HG02938 (cell line): ENCODE results near the gene MARK3.

ENCODE experiments used
- ATAC-seq: cut with Tn5 transposase; IDR thresholded peaks from one replicate; pipeline ENCODE4 v1.9.1; 2021; ENCODE audit warnings: mild to moderate bottlenecking, moderate library complexity; ENCODE audit not compliant: unreplicated experiment

Gene MARK3

DNA sequence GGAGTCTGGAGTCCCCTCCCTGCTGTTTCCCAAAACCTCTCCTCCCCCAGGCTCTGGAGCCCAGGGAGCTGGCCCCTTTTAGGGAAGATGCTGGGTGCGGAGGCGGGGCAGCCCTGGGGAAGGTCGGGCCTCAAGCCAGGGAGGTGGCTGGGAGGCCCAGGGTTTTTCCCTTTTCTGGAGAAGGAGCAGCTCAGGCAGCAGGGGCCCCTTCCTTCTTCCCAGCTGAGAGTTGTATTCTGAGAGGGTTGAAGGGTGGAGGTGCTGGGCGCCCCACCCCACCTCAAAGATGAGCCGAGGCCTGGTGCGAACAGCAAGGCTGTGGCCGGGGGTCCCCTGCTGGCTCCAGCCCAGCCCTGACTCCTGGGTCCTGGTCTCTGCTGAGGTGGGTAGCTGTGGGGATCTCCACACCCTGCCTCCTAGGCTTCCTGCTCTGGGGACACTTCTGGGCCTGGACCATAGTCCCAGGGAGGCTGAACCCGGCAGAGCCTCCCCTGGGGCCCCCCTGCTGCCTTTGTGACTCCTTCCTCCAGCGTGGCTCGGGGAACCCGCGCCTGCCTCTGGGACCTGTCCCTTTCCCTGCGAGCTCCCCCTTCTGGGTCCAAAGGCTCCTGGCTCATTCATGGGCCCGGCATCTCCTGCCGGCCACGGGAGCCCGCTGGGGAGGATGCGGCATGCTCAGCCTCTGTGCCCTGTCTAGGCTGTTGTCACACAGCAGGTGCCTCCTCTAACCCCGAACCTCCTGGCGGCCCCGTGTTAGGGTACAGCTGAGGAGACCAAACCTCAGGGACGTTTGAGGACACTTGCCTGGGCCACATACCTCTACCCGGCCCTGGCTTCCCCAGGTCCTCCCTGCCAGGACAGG lies 148.2 kb downstream of the MARK3 start:
- ATAC-seq: no peak

DNA sequence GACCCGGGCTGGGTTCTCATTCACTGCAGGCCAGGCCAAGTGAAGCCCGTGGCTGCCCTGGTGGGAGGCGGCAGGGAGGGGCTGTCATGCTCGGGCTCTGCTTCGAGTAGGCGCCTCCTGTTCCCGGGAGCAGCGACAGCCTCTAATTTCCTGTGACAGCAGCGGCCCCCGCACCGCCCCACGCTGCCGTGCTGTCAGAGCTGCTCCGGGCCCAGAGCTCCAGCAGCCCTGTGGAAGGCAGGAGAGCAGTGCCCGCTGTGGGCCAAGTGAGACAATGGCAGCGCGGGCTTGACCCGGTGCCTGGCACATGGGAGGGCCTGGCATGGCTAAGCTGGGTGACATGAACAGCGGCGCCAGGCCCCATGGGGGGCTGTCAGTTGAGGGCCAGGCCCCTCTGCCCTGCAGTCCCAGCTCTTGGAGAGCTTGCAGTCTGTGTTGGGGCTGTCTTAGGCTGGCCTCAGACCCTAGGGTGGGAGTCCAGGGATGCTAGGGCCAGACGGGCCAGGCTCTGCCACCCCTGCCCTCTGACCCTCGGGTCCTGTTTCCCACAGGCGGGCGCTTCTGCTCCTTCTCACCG lies 148.9 kb downstream of the MARK3 start:
- no peak for ATAC-seq

DNA sequence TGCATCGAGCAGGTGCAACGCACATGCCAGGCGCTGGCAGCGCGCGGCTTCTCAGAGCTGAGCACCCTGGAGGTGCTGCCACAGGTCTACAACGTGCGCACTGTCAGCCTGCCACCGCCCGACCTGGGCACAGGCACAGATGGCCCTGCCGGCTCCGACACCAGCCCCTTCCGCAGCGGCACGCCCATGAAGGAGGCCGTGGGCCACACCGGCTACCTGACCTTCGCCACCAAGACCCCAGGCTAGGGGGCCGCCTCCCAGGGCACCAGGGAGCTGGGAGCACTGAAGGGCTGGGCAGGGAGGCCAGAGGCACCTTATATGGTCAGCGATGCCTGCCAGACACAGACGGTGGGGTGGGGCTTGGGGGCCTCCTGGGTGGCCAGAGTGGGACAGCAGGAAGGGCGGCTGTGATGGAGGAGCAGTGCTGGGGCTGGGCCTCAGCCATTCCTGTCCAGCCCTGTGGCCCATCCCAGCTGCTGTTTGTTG lies 149.4 kb downstream of the MARK3 start:
- ATAC-seq: no peak

DNA sequence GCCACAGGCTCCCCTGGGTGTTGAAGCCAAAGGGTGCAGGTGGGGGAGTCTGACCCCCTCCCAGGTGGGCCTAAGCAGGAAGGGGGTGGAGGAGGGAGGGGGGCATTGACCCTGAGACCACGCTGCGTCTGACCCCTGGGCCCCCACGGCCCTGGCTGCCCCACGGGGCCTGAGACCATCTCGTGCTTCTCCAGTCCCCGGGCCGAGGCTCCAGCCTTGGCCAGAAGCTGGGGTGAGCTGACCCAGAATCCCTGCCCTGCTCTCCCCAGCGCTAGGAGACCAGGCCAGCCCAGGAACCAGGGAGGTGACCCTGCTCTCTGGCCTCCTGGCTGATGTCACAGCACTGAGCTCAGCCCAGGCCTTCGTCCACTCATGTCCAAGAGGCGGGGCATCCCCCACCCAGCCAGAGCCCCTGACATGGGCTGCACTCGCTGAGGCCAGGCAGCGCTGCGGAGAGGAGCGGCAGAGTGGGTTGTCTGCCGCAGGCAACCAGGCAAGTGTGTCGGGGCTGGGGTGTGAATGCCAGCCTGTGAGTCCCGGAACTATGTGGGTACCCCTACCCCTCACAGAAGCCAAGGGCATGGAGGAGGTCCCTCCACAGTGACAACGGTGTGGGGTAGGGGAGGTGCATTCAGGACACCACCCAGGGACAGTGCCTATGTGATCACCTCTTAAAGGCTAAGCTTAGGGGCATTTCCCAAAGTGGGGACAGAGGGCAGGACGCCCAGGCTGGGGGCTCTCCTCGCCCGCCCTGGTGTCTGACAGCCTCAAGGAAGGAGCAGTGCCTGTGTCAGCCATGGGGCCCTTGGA lies 150.1 kb downstream of the MARK3 start:
- ATAC-seq: no peak

DNA sequence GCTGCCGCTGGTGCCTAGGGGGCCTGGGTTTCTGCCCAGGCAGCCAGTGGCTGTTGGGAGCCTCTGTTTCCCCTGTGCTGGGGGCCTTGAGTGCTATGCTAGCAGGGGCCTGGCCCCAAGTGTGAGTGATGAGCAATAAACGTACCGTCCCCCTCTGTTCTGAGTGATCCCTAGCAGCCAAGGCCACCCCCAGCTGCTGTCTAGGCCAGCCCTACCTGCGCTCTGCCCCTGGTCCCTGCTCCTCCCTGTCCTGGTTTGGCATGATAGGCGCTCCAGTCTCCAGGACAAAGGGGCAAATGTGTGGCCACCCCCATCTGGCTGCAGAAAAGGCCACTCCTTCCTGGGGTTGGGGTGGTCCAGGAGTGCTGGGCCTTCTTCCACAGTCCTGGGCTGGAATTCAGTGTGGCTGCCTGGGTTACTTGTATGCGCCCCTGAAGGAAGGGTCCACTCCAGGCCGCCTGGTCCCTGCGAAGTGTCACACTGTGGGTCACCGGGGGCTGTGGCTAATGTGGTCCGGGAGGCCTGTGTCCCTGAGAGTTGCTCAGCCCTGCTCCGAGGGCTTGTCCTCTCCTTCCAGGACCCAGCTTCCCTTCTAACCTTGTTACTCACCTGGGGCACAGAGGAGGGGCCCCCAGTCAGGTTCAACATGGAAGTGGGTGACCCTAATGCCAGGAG lies 150.8 kb downstream of the MARK3 start:
- no peak for ATAC-seq

DNA sequence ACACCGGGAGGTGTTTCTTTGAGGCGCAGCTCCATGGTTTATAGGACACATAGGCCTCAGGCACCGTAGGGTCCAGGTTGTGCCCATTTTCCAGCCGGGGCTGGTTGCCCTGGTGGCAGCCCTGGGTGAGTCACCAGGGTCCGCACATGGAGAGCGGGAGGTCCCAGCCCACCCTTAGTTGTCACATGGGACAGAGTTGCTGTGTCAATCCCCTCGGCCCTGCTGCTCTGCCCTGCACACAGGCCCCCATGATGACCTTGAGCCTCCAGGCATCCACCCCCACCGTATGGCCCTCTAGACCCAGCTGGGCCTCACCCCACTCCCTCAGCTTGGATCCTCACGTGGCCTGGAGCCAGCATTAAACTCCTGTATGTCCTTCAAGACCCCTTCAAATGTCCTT lies 151.5 kb downstream of the MARK3 start:
- ATAC-seq: no peak

DNA sequence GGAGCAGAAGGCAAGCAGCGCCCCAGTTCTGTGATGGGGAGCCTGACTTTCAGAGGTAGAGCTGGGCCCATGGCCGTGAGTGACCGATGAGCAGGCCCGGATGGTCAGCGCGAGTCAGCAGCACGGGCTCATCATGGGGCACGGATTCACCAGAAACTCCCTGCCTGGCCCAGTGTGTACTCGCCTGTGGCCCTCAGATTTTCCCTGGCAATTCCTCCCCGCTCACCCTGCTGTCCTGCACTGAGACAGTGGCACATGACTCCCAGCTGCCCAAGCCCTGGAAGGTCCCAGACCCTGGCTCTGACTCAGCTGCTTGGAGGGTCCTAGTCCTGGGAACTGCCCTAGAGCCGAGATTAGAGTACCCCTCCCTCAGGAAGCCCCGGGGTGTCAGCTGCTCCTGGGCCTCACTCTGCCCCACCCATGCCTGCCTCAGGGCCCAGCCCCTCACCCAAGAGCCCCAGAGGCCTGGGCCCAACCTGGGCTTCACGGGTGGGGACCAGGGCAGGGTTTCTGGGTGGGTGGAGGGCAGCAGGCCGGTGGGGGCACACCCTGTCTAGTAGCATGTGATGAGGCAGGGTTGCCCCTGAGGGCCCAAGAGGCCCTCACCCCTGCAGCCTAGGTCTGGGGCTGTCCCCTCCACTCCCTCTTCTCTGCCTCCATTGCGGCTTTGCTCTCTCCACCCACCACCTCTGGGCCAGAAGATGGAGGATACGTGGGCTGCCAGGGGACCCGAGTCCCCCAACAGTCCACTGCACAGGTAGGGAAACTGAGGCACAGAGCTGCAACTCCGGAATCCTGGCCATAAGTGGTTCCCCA lies 152.2 kb downstream of the MARK3 start:
- no peak for ATAC-seq

DNA sequence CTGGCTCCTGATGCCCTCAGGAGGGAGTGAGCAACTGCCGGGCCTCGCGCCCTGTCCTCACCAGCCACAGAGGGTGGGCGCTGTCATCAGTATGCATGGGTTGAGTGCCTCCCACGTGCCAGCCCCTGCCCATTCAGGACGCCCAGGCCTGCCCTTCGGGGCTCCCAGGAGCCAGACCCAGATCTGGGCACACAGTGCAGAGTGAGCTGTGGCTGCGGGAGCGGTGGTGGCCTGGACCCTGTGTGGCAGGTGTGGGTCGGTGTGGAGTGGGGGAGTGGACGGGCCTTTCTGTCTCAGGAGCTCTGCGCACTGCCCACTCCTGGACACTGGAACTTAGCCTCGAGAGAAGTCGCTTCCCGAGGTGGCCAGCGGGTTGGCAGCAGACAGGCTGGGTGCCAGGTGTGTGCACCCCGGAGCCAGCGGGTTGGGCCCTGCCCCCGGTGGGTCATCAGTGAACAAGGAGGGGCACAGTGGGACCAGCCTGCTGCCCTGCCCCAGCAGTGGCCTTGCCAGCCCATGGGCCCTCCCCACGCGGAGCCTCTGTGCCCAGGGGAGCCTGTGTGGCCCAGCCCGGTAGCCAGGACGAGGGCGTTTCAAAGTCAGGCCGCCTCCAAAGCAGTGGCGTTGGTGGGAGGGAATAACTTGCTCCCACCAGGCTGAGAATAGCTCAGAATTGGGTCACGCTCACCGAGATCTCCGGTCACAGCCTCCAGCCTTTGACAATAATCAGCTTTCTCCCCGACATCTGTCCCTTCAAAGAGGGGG lies 153.3 kb downstream of the MARK3 start:
- ATAC-seq: no peak

DNA sequence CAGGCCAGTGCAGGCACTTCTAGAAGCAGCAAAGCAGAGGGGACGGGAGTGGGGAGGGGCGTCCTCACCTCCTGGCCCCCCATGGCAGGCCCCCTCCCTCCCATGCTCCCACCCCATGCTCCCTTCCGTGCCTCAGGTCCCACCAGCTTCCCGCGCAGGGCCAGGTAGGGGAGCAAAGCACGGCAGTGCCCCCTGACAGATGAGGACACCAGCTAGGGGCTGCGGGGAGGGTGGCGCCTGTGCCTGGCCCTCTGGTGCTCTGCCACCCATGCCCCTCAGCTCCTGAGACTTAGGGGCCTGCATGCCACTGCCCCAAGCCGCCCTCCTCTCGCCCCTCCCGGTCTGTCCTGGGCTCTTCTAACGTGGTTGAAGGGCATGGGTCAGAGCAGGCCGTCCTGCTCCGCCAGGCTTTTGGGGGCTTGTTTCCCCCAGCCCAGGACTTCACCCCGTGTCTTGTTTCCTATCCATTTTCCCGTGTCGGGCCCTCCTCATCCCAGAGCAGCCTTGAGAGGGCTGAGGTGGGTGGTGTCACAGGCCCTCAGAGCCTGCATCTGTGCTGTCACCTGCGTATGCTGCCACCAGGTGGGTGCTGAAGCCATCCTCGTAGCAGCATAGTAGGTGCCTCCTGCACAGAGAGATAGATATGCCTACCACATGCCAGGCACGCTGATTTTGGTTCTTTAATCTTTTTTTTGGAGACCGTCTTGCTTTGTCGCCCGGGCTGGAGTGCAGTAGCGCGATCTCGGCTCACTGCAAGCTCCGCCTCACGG lies 154.0 kb downstream of the MARK3 start:
- no peak for ATAC-seq

DNA sequence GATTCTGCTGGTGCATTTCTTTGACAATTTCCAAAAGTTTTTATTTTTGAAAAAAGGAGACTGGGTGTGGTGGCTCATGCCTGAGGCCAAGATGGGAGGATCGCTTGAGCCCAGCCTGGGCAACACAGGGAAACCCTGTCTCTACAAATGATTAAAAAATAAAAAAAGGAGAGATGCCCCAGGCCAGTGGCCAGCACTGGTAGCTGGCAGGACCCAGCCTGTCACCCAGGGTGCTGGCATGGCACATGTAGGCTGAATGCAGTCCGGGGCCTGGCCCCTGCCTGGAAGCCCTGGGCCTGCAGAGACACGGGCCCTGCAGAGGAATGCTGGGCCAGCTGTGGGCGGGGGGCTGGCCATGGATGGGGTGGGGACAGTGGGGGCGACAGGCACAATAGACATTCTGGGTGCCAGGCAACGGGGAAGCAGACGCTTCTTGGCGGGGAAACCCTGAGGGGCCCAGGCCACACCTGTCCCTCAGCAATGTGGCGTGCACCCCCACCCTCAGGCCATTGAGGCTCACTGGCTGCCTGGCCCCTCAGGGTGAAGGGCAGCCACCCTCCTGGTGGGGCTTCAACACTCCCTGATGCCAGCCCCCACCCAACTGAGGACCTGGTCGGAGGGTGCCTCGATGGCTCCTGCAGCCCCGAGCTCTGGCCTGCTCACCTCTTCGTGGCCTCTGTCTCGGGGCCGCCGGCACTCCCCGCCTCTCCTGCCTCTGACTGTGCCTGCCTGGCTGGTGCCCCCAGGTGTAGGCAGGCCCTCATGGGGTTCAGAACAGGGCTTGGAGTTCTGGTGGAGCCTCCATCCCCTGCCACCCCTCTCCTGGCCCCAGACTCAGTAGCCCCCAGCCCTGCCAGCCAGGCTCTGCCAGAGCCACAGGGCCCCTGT lies 155.8 kb downstream of the MARK3 start:
- no peak for ATAC-seq

DNA sequence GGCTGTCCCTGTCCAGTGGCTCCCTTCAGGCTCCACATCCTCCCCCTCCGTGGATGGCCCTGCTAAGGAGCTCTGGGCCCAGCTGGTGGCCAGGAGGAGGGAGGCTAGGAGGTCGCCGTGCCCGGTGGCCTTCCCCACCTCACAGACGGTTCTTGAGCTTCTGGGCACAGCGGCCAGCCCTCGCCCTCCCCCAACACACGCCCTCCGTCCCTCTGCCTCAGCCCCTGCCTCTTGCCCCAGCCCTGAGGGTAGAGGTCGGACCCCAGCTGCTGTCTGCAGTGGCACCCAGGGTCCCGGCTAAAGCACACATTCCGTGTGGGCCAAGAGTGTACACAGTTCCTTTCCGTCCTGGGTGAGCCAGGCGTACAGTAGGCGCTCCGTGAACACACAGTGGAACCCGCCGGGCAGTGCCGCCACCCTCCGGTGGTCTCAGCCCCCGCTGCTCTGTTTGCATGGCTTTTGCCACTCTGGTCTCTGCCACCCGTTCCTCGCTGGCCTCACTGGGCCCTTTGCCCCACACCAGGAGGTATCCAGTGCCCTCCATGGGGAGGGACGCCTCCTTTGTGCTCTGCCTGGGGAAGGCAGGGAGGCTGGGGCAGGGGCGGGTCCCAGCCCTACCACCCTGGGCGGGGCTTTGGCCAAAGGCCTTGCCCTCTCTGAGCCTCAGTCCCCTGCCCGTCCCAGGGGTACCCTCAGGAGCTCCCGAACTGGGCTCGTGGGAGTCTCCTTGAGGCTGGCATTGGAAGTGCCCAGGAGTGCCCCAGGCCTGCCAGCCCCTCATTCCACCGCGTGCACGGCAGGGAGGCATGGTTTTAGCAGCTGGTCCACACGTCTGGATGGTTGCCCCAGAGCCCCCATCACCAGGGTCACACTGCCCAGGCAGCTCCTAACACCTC lies 156.7 kb downstream of the MARK3 start:
- ATAC-seq: no peak

DNA sequence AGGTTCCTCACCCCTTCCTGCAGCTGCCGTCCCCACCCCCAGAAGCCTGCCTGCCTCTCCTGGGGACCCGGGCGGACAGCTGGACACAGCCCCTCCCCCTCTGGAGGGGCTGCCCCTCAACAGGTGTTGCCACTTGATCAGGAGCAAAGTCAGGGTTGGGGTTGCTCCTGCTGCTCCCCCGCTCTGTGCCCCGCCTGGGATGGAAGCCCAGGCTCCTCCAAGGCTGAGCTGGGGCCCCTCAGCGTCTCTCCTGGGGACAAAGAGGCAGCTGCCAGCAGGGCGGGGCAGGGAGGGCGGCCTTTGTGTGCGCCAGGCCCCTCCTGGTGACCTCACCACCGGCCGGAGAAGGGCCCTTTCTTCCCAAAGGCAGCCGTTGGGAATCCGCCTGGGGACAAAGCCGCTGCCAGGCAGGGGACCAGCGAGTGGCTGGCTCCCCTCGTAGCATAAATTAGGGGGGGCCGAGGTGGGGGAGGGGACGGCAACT lies 157.4 kb downstream of the MARK3 start:
- ATAC-seq: no peak

DNA sequence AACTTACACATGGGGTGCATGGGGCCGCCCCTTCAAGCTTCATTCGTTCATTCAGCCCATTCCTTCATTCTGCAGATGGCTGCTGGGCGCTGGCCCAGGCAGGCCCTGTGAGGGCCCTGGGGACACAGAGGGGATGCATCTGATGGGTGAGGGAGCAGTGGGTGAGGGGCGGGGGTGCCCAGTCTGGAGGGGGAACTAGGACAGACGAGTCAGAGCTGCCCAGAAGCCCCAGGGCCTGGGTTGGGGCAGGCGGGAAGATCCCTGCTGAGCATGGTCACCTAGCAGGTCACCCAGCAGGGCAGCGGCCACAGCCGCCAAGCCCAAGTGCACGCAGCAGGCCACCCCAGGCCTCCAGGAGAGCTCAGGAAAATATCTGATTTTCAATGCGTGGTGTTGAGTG lies 157.9 kb downstream of the MARK3 start:
- no peak for ATAC-seq

DNA sequence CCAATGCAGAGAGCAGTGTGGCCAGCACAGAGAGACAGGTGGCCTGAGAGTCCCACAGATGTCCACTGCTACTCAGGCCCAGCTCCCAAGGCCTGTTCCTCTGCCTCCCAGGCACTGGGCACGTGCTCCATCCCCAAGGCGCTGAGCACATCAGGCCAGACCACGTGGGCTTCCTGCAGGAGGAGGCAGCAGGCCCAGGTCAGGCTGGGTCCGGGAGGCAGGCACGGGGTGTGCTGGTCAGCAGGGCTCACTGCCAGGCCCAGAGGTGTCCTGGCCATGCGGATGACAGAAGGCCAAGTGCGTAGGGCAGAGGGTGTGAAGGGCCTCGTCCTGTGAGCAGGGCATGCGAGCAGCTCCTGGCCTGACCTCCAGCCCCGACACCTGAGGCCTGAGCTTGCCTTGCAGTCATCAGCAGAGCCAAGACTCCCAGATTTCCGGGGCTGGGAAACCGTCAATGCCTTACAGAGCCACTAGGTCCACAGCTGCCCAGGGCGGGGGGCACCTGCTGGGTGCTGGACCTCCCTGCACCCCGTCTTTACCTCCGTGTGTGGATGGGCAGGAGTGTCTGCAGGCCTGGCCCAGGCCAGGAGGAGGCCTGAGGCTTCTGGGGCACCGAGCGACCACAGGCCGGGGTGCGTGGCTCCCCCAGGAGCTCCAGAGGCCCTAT lies 158.6 kb downstream of the MARK3 start:
- ATAC-seq: no peak

DNA sequence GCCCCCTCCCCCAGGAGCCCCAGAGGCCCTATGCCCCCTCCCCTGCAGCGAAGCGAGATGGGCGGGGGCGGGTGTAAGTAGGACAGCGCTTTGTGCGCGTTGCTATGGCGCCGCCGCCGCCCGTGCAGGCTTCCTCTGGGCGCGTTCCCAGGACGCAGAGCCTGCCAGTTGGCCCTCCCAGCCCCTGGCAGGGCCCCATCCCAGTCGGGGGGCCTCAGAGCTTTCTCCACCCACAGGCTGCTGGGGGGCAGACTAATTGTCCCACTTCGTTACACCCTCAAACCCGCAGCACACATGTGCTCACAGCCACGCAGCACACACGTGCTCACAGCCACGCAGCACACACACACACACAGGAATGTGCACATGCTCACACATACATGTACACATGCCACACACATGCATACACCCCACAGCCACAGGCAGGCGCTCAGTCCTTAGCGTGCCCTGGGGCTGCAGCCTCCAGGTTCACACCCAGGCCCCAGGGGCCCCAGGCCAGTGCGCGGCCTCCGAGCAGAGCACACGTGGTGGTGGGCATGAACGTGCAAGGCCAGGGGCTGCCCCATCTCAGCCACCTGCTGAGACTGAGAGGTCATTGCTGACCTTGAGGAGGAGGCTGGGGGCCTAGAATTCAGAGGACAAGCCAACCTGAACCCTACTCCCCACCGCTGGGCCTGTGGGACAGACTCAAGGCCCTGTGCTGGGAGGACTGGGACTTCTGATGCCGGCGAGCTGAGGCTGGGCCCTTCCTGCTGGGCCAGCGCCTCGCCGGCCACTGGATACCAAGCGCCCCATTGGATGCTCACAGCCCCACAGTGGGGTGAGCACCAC lies 159.4 kb downstream of the MARK3 start:
- no peak for ATAC-seq
